ENCODE results near the gene LBH.

Gene LBH

DNA sequence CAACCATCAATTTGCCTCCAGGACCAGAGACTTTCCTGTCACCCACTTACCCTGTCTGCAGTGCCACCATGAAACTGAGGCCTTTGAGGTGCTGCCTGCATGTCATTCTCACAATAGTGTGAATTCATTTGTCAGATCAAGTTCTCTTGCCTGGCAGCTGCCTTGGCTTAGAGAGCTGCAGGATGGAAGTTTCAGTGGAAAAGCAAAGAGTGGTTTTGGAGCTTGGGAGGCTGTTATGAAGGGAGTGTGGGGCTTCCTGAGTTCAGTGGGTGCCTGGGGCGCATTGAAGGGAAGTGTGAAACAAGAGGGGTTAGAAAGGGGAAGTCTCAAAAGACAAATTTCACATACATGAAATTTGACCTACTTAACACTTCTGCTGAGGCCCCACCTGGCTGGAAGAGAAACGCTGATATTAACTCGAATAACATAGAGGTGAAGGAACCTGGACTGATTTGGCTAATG is 7.9 kb upstream of the LBH start:
- no peak for DNase-seq
- Histone ChIP-seq H3K27me3 (no peaks in the 10 kb centered on the region), H3K4me1 (no peaks in the 10 kb centered on the region), H3K9me3 (no peaks in the 10 kb centered on the region), H3K4me3 (ENCODE audit: low read depth, low read length) (no peak overlapping the region), H3K36me3 (no peaks in the 10 kb centered on the region)
- TF ChIP-seq, protein P1, sequence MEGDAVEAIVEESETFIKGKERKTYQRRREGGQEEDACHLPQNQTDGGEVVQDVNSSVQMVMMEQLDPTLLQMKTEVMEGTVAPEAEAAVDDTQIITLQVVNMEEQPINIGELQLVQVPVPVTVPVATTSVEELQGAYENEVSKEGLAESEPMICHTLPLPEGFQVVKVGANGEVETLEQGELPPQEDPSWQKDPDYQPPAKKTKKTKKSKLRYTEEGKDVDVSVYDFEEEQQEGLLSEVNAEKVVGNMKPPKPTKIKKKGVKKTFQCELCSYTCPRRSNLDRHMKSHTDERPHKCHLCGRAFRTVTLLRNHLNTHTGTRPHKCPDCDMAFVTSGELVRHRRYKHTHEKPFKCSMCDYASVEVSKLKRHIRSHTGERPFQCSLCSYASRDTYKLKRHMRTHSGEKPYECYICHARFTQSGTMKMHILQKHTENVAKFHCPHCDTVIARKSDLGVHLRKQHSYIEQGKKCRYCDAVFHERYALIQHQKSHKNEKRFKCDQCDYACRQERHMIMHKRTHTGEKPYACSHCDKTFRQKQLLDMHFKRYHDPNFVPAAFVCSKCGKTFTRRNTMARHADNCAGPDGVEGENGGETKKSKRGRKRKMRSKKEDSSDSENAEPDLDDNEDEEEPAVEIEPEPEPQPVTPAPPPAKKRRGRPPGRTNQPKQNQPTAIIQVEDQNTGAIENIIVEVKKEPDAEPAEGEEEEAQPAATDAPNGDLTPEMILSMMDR (IDR thresholded peaks at IDR 0.05; ENCODE audit: low read depth, low read length) = no peak

DNA sequence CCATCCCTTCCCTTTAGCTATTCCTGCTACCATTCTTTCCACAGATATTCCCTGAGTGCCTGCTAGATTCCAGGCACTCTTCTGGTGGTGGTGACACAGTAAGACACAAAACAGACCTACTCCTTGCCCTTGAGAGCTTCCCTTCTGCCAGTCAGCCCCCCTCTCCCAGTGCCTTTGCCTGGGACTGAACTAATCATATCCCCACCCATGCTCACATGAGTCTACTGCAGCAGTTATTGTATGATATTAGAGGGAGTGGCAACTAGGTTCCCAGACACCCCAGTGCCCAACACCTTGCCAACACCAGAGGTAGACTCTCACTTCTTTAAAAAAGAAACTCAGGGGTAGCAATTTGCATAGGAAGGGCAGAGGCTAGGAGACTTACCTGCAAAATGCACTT is 7.2 kb upstream of the LBH start:
- no peaks in the 10 kb centered on the region for H3K9me3 ChIP-seq
- H3K4me1 ChIP-seq = no peaks in the 10 kb centered on the region
- no peaks in the 10 kb centered on the region for H3K36me3 ChIP-seq
- H3K4me3 ChIP-seq (ENCODE audit: low read depth, low read length) = no peak overlapping the region
- H3K27me3 ChIP-seq = no peaks in the 10 kb centered on the region
- no peak for DNase-seq
- TF ChIP-seq, protein P1 (IDR thresholded peaks at IDR 0.05; ENCODE audit: low read depth, low read length) = no peak

DNA sequence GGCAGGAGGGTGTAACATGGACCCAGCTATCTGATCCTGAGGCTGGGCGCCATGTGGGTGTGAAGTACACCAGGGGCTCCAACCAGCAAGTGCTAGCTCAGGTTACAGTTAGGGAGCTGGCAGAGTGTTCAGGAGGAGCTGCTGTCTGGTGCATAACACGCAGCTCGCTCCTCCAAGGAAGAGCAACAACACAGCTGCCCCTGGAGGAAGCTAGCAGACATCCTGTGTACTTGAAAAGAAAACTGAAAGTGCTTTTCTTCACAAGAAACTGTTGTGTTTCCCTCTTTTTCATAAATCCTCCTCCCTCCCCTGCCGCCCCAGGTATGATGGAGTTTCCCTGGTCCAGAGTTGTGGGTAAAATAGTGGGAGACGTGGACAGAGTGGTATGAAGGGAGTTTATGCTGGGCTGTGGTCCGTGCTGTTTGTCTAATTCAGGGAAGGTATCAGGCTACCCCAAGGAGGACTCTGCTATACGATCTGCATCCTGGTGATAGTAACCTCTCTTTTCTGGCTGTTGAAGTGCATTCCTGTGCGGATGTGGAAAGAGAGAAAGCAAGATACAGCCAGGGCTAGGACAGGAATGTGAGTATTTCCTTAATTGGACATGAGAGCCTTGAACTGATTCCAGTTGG is 6.1 kb upstream of the LBH start:
- Histone ChIP-seq H3K9me3 (no peaks in the 10 kb centered on the region), H3K4me3 (ENCODE audit: low read depth, low read length) (no peak overlapping the region), H3K4me1 (no peaks in the 10 kb centered on the region), H3K27me3 (no peaks in the 10 kb centered on the region), H3K36me3 (no peaks in the 10 kb centered on the region)
- TF ChIP-seq, protein P1 (IDR thresholded peaks at IDR 0.05; ENCODE audit: low read depth, low read length) = no peak
- no peak for DNase-seq

DNA sequence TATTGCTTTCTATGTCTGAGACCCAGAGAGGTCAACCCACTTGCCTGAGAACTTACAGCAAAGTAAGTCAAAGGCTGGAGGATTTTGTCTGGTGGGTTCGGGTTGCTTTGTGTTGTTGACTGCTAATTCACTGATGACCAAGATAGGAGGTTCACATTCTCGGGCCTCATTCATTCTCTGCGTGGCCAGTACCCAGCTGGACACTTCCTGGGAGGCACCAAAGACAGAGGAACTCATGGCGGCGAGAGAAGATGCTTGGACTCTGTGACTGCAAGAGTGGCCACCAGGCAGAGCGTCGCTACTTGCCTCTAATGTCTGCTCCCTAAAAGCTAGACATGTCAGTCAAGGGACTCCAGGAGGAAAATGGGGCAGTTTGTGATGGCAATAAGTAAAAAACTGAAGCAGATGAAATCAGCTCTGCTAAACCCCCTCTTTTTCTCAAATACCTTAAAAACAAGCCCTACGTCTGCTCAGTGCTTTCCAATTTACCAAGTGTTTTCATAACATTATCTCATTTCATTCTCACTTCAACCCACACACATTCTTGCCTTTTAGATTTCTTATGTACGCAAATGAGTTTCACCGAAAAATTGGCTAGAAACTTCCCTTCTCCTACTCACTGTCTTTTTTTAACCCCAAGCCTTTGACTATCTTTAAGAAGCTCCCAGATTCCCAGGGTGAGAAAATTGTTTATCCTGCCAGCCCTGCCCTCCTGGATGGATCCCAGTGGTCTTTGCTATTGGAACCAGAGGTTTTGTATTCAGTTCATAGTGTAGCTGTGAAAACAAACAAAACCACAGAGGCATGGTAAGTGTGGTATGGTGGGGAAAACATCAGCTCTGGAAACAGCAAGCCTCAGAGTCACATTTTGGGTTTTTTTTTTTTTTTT is 4.9 kb upstream of the LBH start:
- TF ChIP-seq, protein P1 (IDR thresholded peaks at IDR 0.05; ENCODE audit: low read depth, low read length) = no peak
- Histone ChIP-seq H3K9me3 (no peaks in the 10 kb centered on the region), H3K4me1 (no peaks in the 10 kb centered on the region), H3K27me3 (no peaks in the 10 kb centered on the region), H3K36me3 (no peaks in the 10 kb centered on the region), H3K4me3 (ENCODE audit: low read depth, low read length) (no peak overlapping the region)
- DNase-seq = no peak

DNA sequence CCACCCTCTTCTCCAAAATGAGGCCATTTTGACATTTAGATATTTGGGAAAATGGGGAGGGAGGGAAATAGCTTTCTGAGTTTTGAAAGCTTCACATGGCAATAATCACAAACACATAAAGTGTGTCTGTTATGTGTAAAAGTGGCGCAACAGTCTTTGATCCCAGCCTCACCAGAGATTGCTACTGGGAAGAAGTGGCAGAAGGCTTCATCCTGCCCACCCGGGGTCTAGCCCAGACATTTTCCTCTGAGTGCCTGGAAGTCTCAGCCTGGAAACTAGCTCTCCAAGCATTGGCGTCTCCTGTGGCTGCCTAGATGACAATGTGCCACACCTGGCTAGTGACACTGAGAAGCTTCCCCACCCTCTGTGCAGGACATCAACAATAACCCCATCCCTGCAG is 1.7 kb upstream of the LBH start:
- no peak for DNase-seq
- peaks cover 20% of the 10 kb centered on the region for H3K27me3 ChIP-seq
- no peak overlapping the region for H3K4me3 ChIP-seq (ENCODE audit: low read depth, low read length)
- TF ChIP-seq, protein P1 (IDR thresholded peaks at IDR 0.05; ENCODE audit: low read depth, low read length) = no peak
- no peaks in the 10 kb centered on the region for H3K9me3 ChIP-seq
- no peaks in the 10 kb centered on the region for H3K4me1 ChIP-seq
- no peaks in the 10 kb centered on the region for H3K36me3 ChIP-seq
